ENCODE results near the gene PCDHGB5. TPM values are rescaled to one million over a fixed set of nuclear protein-coding genes. Genes with fewer than 3 reads are reported as not detected.
A peak's percentile ranks its signal among the peaks of the same experiment; 100 is the strongest.

Gene PCDHGB5
- total and polyA plus RNA-seq, 2 donors from 2014 or later: 0.82 to 12.3 TPM

DNA sequence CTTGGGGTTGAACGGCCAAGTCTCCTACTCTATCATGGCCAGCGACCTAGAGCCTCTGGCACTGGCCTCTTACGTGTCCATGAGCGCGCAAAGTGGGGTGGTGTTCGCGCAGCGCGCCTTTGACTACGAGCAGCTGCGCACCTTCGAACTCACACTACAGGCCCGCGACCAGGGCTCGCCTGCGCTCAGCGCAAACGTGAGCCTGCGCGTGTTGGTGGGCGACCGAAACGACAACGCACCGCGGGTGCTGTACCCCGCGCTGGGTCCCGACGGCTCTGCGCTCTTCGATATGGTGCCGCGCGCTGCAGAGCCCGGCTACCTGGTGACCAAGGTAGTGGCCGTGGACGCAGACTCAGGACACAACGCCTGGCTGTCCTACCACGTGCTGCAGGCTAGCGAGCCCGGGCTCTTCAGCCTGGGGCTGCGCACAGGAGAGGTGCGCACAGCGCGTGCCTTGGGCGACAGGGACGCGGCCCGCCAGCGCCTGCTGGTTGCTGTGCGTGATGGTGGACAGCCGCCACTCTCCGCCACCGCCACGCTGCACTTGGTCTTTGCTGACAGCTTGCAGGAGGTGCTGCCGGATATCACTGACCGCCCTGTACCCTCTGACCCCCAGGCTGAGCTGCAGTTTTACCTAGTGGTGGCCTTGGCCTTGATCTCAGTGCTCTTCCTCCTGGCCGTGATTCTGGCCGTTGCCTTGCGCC, 2.0 kb downstream of the PCDHGB5 start:
- H3K27ac ChIP-seq (ENCODE audit: low read depth in 2 of 2, low read length in 2 of 2): no peak overlapping the region
- no peak overlapping the region for H3K9ac ChIP-seq (ENCODE audit: low read length in 3 of 3)
- TF ChIP-seq CTCF (IDR thresholded peaks at IDR 0.05; ENCODE audit: borderline replicate concordance, extremely low read depth, insufficient read depth): no peak
- no peaks in the 10 kb centered on the region for H3K4me1 ChIP-seq (ENCODE audit: control insufficient read depth in 2 of 3, insufficient read depth in 2 of 3, low read depth in 1 of 3, low read length in 3 of 3)
- H3K27me3 ChIP-seq (ENCODE audit: control insufficient read depth, insufficient read depth, low read length): no peaks in the 10 kb centered on the region
- H3K36me3 ChIP-seq (ENCODE audit: control insufficient read depth in 2 of 3, insufficient read depth in 3 of 3, low read length in 3 of 3): no peaks in the 10 kb centered on the region
- DNase-seq (no peak), FAIRE-seq (no peak)
- peak overlapping the region in 1 of 3 donors; percentile 25 for H3K4me3 ChIP-seq (ENCODE audit: low read length in 3 of 3)
- intact Hi-C loops (cut with DNase I): no loop called here
- peaks cover 3 to 54% (median 20%) of the 10 kb centered on the region in 3 donors for H3K9me3 ChIP-seq (ENCODE audit: control insufficient read depth in 2 of 3, insufficient read depth in 1 of 3, low read length in 3 of 3)

DNA sequence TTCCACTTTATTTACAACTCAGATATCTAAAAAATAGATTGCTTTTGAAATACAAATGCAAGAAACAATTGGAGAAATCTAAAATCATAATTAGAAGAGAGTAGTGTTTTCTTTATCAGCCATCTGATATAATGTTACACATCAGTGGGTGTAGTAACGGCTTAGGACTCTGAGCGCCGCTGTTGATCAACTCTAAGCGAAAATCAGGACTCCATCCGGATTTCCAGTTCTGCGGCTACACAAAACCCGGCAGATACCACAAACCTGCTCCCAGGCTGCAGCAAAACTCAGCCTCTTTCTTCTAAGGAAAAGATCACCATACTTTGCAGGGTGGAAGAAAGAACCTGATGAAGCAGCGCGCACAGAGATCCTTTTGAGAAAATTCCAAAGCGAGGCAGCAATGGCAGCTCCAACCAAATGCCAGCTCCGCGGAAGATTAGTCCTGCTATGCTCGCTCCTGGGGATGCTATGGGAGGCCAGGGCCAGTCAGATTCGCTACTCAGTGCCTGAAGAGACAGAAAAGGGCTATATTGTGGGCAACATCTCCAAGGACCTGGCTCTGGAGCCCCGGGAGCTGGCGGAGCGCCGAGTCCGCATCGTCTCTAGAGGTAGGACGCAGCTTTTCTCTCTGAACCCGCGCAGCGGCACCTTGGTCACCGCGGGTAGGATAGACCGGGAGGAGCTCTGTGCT, 5.0 kb downstream of the PCDHGB5 start, which contains the start of gene PCDHGA9:
Gene PCDHGA9 (plus strand): TSS at position 226 of the 691 bp plus-strand sequence. CDS start 175 bp downstream, at position 401.
- peak in 2 of 5 donors; percentile 35 to 38 for DNase-seq
- FAIRE-seq: no peak
- no peaks in the 10 kb centered on the region for H3K4me1 ChIP-seq (ENCODE audit: control insufficient read depth in 2 of 3, insufficient read depth in 2 of 3, low read depth in 1 of 3, low read length in 3 of 3)
- peak within 1 kb of the TSS in 2 of 3 donors; percentile 49 to 57 for H3K4me3 ChIP-seq (ENCODE audit: low read length in 3 of 3)
- H3K36me3 ChIP-seq (ENCODE audit: control insufficient read depth in 2 of 3, insufficient read depth in 3 of 3, low read length in 3 of 3): no peaks in the 10 kb centered on the region
- intact Hi-C loops (cut with DNase I): no loop called here
- H3K27ac ChIP-seq (ENCODE audit: low read depth in 2 of 2, low read length in 2 of 2): no peak within 1 kb of the TSS
- no peaks in the 10 kb centered on the region for H3K27me3 ChIP-seq (ENCODE audit: control insufficient read depth, insufficient read depth, low read length)
- H3K9ac ChIP-seq (ENCODE audit: low read length in 3 of 3): no peak within 1 kb of the TSS
- H3K9me3 ChIP-seq (ENCODE audit: control insufficient read depth in 2 of 3, insufficient read depth in 1 of 3, low read length in 3 of 3): peaks cover 3 to 59% (median 23%) of the 10 kb centered on the region in 3 donors
- TF ChIP-seq CTCF (IDR thresholded peaks at IDR 0.05; ENCODE audit: borderline replicate concordance, extremely low read depth, insufficient read depth): peak; percentile 8

DNA sequence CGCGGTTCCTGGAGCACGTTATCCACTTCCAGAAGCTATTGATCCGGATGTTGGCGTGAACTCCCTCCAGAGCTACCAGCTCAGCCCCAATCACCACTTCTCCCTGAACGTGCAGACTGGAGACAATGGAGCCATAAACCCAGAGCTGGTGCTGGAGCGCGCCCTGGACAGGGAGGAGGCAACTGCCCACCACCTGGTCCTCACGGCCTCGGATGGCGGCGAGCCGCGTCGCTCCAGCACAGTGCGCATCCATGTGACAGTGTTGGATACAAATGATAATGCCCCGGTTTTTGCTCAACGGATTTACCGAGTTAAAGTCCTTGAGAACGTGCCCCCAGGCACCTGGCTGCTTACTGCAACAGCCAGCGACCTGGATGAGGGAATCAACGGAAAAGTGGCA, 5.6 kb downstream of the PCDHGB5 start:
- Histone ChIP-seq H3K4me1 (ENCODE audit: control insufficient read depth in 2 of 3, insufficient read depth in 2 of 3, low read depth in 1 of 3, low read length in 3 of 3) (no peaks in the 10 kb centered on the region), H3K4me3 (ENCODE audit: low read length in 3 of 3) (peak overlapping the region in 2 of 3 donors; percentile 16 to 57), H3K9me3 (ENCODE audit: control insufficient read depth in 2 of 3, insufficient read depth in 1 of 3, low read length in 3 of 3) (peaks cover 3 to 59% (median 23%) of the 10 kb centered on the region in 3 donors), H3K27ac (ENCODE audit: low read depth in 2 of 2, low read length in 2 of 2) (no peak overlapping the region), H3K9ac (ENCODE audit: low read length in 3 of 3) (no peak overlapping the region), H3K27me3 (ENCODE audit: control insufficient read depth, insufficient read depth, low read length) (no peaks in the 10 kb centered on the region), H3K36me3 (ENCODE audit: control insufficient read depth in 2 of 3, insufficient read depth in 3 of 3, low read length in 3 of 3) (no peaks in the 10 kb centered on the region)
- DNase-seq (no peak), FAIRE-seq (no peak)
- TF ChIP-seq CTCF (IDR thresholded peaks at IDR 0.05; ENCODE audit: borderline replicate concordance, extremely low read depth, insufficient read depth): no peak
- intact Hi-C loops (cut with DNase I): no loop called here

Data from kidney (tissue), 14 donors.